HG02571 (cell line): ENCODE data around the gene BTBD7.
"Not testable (repeated sequence)": the region's sequence is repeated elsewhere in the genome, so short reads cannot be mapped to it uniquely, and the experiment has no call there.

Experiments
- ATAC-seq: cut with Tn5 transposase; IDR thresholded peaks from one replicate; pipeline ENCODE4 v1.9.1; 2021; ENCODE audit warnings: mild to moderate bottlenecking, moderate library complexity; ENCODE audit not compliant: unreplicated experiment

Gene BTBD7

DNA sequence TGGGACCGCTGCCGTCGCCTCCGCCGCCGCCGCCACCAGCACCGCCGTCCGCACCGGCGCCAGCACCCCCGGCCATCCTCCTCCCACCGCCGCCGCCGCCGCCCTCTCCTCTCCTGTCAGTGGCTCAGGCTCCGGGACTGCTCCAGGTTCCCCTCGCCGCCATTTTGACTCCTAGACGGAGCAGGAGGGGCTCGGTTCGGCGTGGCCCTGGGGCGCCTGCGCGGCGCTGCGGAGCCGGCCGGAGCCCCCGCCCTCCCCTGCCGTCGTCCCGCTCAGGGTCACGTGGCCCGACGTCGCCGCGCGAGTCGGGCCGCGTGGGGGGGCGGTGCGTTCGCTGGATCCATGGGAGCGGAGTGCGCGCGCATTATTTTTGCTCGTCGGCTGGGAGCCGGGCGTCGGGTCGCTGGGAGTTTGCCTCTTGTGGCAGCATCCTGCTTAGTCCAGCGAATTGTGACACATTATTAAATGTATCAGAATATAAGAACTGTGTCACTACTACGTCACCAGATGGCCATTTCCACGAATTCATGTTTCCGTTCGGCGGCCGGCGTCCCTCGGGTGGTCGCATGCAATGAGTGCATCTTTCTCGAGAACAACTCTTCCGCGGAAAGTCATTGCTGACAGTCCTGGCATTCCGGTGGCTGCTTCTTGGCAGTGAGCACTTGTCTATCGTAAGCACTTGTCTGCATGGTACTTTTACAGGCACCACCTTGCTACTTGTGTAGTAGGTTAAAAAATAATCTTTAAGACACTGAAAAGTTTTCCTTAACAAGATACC, at the start of gene BTBD7:
TSS of gene BTBD7 (minus strand) at position 184 of the 778 bp plus-strand sequence. CDS start 36,985 bp downstream, outside the sequence.
- ATAC-seq: peak; percentile 81

- no peak for ATAC-seq
Measured at GRCh38 chr14:93381644-93382043, 48.8 kb upstream of the BTBD7 start.

DNA sequence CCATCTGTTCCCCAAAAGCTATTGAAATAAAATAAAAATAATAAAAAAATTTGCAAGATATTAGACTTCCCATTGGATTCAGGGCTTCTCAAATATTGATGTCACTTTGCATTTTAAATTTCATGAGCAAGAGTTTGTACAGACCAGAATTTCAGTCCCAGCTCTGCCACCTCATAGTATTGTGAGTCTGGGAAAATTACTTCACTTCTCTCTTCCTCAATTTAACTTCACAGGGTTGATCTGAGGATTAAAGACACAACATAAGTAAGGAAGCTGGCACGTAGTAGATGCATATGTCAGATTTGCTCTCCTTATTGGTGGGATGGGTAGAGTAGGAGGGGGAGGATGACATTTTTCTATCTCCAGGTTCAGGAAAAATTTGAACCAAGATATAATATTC, 47.0 kb upstream of the BTBD7 start:
- no peak for ATAC-seq

GRCh38 chr14:93375673-93376156, 42.9 kb upstream of the BTBD7 start:
- peak; percentile 99 for ATAC-seq

GRCh38 chr14:93369713-93370266, 37.0 kb upstream of the BTBD7 start:
- peak; percentile 82 for ATAC-seq

DNA sequence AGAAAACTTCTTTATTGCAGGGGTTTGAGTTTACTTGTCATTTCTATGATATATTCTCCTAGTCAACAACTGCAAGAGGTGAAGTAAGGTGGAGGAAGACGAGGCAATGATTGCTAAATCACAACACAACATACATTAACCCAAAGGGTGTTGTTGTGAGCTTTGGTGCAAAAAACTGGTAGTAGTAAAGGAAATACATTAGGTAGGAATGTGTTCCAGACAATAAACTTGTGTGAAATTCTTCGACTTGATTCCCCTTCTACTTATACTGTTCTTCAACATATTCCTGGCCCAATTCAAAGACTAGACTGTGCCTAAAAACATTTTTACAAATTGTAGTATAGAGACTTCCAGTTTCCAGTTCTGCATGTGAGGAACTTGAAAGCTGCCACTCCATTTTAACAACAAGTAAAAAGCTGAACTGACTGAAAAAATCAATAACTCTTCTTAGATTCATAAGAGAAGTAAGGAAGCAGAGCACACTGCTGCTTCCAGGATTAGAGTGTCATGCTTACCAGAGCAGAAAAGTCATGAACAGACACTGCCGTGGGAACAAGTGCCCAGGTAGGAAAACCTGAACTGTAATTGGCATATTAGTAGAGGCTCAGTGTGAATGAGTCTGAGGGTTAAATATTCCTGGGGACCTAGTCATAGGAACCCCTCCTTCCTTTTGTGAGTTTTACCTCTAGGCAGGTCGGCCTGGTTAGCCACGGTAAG, 36.3 kb upstream of the BTBD7 start:
- peak; percentile 31 for ATAC-seq

- ATAC-seq: not testable (repeated sequence)
Measured at GRCh38 chr14:93354873-93355272, 22.0 kb upstream of the BTBD7 start.

- no peak for ATAC-seq
Measured at GRCh38 chr14:93348292-93348691, 15.5 kb upstream of the BTBD7 start.

- no peak for ATAC-seq
Measured at GRCh38 chr14:93347850-93348249, 15.0 kb upstream of the BTBD7 start.

- no peak for ATAC-seq
Measured at GRCh38 chr14:93346926-93347721, 14.3 kb upstream of the BTBD7 start, which contains the start of gene COX8C. TSS of gene COX8C (plus strand) at chr14:93347182. CDS start at chr14:93347269, 87 bp downstream.

GRCh38 chr14:93343797-93344196, 11.0 kb upstream of the BTBD7 start:
- no peak for ATAC-seq

DNA sequence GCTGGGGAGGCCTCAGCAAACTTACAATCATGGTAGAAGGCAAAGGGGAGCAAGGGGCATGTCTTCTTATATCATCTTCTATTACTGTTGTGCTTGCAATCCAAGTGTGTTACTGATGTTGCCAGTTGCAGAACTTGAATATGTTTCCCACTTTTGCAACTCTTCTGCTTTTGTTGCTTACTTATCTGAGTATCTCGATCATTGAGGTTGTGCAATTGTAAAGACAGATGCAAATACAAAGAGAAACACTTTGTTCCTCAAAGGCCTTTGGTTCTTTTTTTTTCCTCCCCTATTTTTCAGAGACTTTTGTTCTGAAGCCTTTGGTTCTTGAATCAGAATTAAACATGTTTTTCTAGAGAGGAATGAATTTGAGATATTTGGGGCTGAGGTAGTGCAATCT, 10.4 kb upstream of the BTBD7 start:
- no peak for ATAC-seq

DNA sequence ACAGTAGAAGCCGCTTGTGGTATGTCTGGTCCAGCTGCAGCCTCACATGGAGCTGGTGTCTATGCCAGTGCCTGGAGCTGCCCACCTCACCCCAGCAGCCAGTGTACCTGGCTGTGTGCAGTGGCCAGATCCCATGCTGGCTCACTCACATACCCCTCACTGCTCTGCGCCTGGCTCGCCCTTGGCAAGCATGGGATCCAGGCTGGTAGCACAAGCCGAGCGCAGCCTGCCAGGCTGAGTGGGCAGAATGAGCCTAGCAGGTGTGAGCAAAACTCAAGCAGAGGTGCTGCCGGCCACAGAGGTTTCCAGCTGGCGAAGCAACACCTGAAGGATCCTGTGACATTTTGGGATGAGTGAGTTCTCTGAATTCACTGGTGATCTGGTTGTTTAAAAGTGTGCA, 5.0 kb upstream of the BTBD7 start:
- no peak for ATAC-seq

GRCh38 chr14:93337143-93337753, 4.4 kb upstream of the BTBD7 start:
- ATAC-seq: no peak

GRCh38 chr14:93333631-93334103, 831 bp upstream of the BTBD7 start:
- ATAC-seq: no peak

DNA sequence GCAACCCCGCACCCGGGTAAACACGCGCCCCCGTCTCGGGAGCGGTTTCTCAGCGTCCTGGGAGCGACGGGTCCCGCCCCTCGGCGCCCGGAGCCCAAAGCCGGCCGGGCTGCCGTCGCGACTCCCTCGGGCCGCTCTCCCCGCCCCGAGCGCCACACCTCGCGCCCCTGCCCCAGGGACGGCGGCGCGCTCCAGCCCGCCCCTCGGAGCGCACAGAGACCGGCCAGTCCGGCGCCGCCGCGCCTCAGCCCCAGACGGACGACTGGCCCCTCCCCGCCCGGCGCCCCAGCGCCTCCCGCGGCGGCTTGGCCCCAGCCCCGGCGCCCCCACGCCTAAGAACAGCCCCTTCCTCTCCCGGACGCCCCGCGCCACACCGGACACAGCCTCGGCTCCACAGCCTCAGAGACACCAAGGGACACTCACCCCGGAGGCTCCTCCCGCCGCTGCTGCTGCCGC, 411 bp downstream of the BTBD7 start:
- peak; percentile 68 for ATAC-seq

GRCh38 chr14:93331728-93332396, 974 bp downstream of the BTBD7 start:
- ATAC-seq: peak; percentile 4

- ATAC-seq: no peak
Measured at GRCh38 chr14:93331002-93331727, 1.7 kb downstream of the BTBD7 start.

- no peak for ATAC-seq
Measured at GRCh38 chr14:93330609-93331000, 2.2 kb downstream of the BTBD7 start.
